ENCODE results near the gene OR52N1. TPM values are rescaled to one million over a fixed set of nuclear protein-coding genes. Genes with fewer than 3 reads are reported as not detected.

Gene OR52N1
- polyA plus RNA-seq, 3 donors = not detected

DNA sequence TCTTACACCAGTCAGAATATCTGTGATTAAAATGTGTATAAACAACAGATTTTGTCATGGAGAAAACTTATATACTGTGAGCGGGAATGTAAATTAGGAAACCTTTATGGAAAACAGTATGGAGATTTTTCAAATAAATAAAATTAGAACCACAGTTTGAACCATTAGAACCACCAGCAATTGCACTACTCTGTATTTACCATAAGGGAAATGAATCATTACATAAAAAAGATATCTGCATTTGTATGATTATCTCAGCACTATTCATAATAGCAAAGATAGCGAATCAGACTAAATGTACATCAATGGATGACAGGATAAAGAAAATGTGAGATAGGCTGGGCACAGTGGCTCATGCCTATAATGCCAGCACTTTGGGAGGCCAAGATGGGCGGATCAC lies 44.5 kb downstream of the OR52N1 start:
- H3K4me1 ChIP-seq (ENCODE audit: control insufficient read depth in 1 of 2, insufficient read depth in 2 of 2, low read length in 2 of 2) = no peaks in the 10 kb centered on the region
- no CpG with 5 or more reads among the region's 3 CpGs for WGBS (ENCODE audit: insufficient coverage)
- intact Hi-C loops (cut with micrococcal nuclease) = no loop called here
- Mint-ChIP-seq H3K36me3 (no peaks in the 10 kb centered on the region), H3K4me3 (no peak overlapping the region), H3K27me3 (ENCODE audit: low read depth in 3 of 3) (peaks cover 1 to 4% (median 2%) of the 10 kb centered on the region in 3 donors), H3K9me3 (peaks cover 0 to 7% (median 3%) of the 10 kb centered on the region in 7 donors), H3K27ac (no peak overlapping the region), H3K4me1 (no peaks in the 10 kb centered on the region)
- no peak overlapping the region for H3K9ac ChIP-seq (ENCODE audit: insufficient read depth, low read length, poor library complexity, severe bottlenecking)
- no peak overlapping the region for H3K27ac ChIP-seq (ENCODE audit: low read depth in 1 of 2, low read length in 2 of 2)
- no peaks in the 10 kb centered on the region for H3K36me3 ChIP-seq (replicated peaks in 1 of 2; ENCODE audit: control insufficient read depth in 1 of 2, insufficient read depth in 2 of 2, low read length in 2 of 2)
- H4K20me1 ChIP-seq (ENCODE audit: insufficient read depth, low read length) = no peaks in the 10 kb centered on the region
- TF ChIP-seq, protein P1, sequence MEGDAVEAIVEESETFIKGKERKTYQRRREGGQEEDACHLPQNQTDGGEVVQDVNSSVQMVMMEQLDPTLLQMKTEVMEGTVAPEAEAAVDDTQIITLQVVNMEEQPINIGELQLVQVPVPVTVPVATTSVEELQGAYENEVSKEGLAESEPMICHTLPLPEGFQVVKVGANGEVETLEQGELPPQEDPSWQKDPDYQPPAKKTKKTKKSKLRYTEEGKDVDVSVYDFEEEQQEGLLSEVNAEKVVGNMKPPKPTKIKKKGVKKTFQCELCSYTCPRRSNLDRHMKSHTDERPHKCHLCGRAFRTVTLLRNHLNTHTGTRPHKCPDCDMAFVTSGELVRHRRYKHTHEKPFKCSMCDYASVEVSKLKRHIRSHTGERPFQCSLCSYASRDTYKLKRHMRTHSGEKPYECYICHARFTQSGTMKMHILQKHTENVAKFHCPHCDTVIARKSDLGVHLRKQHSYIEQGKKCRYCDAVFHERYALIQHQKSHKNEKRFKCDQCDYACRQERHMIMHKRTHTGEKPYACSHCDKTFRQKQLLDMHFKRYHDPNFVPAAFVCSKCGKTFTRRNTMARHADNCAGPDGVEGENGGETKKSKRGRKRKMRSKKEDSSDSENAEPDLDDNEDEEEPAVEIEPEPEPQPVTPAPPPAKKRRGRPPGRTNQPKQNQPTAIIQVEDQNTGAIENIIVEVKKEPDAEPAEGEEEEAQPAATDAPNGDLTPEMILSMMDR (IDR thresholded peaks at IDR 0.05) = no peak
- no peak overlapping the region for H3K4me3 ChIP-seq (replicated peaks in 1 of 3; ENCODE audit: low read depth in 2 of 3, low read length in 3 of 3)
- DNase-seq = no peak
- H3K4me2 ChIP-seq (replicated peaks; ENCODE audit: extremely low read depth, low read length, poor library complexity, severe bottlenecking) = no peak overlapping the region
- H3K27me3 ChIP-seq (ENCODE audit: control insufficient read depth in 2 of 2, insufficient read depth in 2 of 2, low read length in 2 of 2) = no peaks in the 10 kb centered on the region
- no peaks in the 10 kb centered on the region for H3K9me3 ChIP-seq (replicated peaks in 1 of 2; ENCODE audit: control insufficient read depth in 1 of 2, insufficient read depth in 1 of 2, low read length in 2 of 2)
- H2AFZ ChIP-seq (ENCODE audit: insufficient read depth, low read depth, low read length, poor library complexity, severe bottlenecking) = no peak overlapping the region
- no peaks in the 10 kb centered on the region for H3K79me2 ChIP-seq (ENCODE audit: insufficient read depth, low read length)

DNA sequence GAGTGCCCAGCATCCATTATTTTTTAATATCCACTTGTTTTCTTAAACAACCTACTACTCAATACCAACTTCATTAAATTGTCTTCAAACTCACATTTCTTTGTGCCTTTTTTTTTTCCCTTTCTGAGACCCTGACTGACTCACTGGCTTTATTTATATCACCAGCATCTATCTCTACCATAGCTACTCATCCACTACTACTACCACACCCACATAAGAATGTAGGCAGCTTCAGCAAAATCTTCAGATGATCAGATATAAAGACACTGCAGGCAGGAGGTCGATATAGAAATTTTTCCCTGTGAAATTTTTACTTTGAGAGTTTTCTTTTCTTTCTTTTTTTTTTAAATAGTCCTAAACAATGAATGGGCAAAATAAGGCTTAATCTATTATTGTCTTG lies 52.6 kb downstream of the OR52N1 start:
- H3K4me1 ChIP-seq (ENCODE audit: control insufficient read depth in 1 of 2, insufficient read depth in 2 of 2, low read length in 2 of 2) = no peaks in the 10 kb centered on the region
- peaks cover 0 to 12% (median 9%) of the 10 kb centered on the region in 7 donors for H3K9me3 Mint-ChIP-seq
- no peak overlapping the region for H3K9ac ChIP-seq (ENCODE audit: insufficient read depth, low read length, poor library complexity, severe bottlenecking)
- H2AFZ ChIP-seq (ENCODE audit: insufficient read depth, low read depth, low read length, poor library complexity, severe bottlenecking) = no peak overlapping the region
- no peaks in the 10 kb centered on the region for H3K36me3 Mint-ChIP-seq
- H3K27ac Mint-ChIP-seq = no peak overlapping the region
- no peak overlapping the region for H3K4me2 ChIP-seq (replicated peaks; ENCODE audit: extremely low read depth, low read length, poor library complexity, severe bottlenecking)
- DNase-seq = no peak
- no peaks in the 10 kb centered on the region for H3K36me3 ChIP-seq (replicated peaks in 1 of 2; ENCODE audit: control insufficient read depth in 1 of 2, insufficient read depth in 2 of 2, low read length in 2 of 2)
- no peak overlapping the region for H3K4me3 ChIP-seq (replicated peaks in 1 of 3; ENCODE audit: low read depth in 2 of 3, low read length in 3 of 3)
- intact Hi-C loops (cut with micrococcal nuclease) = no loop called here
- H3K9me3 ChIP-seq (replicated peaks in 1 of 2; ENCODE audit: control insufficient read depth in 1 of 2, insufficient read depth in 1 of 2, low read length in 2 of 2) = no peaks in the 10 kb centered on the region
- no peaks in the 10 kb centered on the region for H4K20me1 ChIP-seq (ENCODE audit: insufficient read depth, low read length)
- no peak overlapping the region for H3K4me3 Mint-ChIP-seq
- H3K27ac ChIP-seq (ENCODE audit: low read depth in 1 of 2, low read length in 2 of 2) = no peak overlapping the region
- H3K79me2 ChIP-seq (ENCODE audit: insufficient read depth, low read length) = no peaks in the 10 kb centered on the region
- H3K4me1 Mint-ChIP-seq = no peaks in the 10 kb centered on the region
- no peaks in the 10 kb centered on the region for H3K27me3 ChIP-seq (ENCODE audit: control insufficient read depth in 2 of 2, insufficient read depth in 2 of 2, low read length in 2 of 2)
- TF ChIP-seq, protein P1 (IDR thresholded peaks at IDR 0.05) = no peak
- H3K27me3 Mint-ChIP-seq (ENCODE audit: low read depth in 3 of 3) = peaks cover 0 to 1% (median 0%) of the 10 kb centered on the region in 3 donors
- WGBS (ENCODE audit: insufficient coverage) = no CpG with 5 or more reads among the region's 1 CpG
